ENCODE measurements around the gene TERT.

Gene TERT

GRCh38 chr5:1215320-1216096 lies 79.4 kb downstream of the TERT start:
- DNase-seq, result no peak

GRCh38 chr5:1214936-1215220 lies 80.0 kb downstream of the TERT start:
- no peak for DNase-seq

GRCh38 chr5:1214163-1214935 lies 80.5 kb downstream of the TERT start:
- no peak for DNase-seq

- DNase-seq, result no peak
Measured at GRCh38 chr5:1213508-1214162, 81.2 kb downstream of the TERT start.

- no peak for DNase-seq
Measured at GRCh38 chr5:1212881-1213280, 82.0 kb downstream of the TERT start.

- no peak for DNase-seq
Measured at GRCh38 chr5:1212271-1212670, 82.6 kb downstream of the TERT start.

GRCh38 chr5:1211701-1212100 lies 83.2 kb downstream of the TERT start:
- no peak for DNase-seq

GRCh38 chr5:1210832-1211251 lies 84.0 kb downstream of the TERT start:
- DNase-seq, result no peak

GRCh38 chr5:1209896-1210776 lies 84.7 kb downstream of the TERT start:
- no peak for DNase-seq

- DNase-seq, result no peak
Measured at GRCh38 chr5:1209489-1209852, 85.4 kb downstream of the TERT start.

GRCh38 chr5:1208743-1209488 lies 86.0 kb downstream of the TERT start:
- no peak for DNase-seq

- DNase-seq, result no peak
Measured at GRCh38 chr5:1208221-1208742, 86.6 kb downstream of the TERT start.

- no peak for DNase-seq
Measured at GRCh38 chr5:1207555-1207954, 87.3 kb downstream of the TERT start.

- DNase-seq, result no peak
Measured at GRCh38 chr5:1206521-1207412, 88.1 kb downstream of the TERT start.

- DNase-seq, result no peak
Measured at GRCh38 chr5:1205255-1206180, 89.3 kb downstream of the TERT start.

GRCh38 chr5:1204693-1205242 lies 90.1 kb downstream of the TERT start:
- peak; percentile 59 for DNase-seq

- no peak for DNase-seq
Measured at GRCh38 chr5:1203968-1204692, 90.7 kb downstream of the TERT start.

GRCh38 chr5:1203311-1203967 lies 91.4 kb downstream of the TERT start:
- DNase-seq, result no peak
